ENCODE data around the gene TIPARP.
"Not testable (repeated sequence)": the region's sequence is repeated elsewhere in the genome, so short reads cannot be mapped to it uniquely, and the experiment has no call there.

The TIPARP gene

DNA sequence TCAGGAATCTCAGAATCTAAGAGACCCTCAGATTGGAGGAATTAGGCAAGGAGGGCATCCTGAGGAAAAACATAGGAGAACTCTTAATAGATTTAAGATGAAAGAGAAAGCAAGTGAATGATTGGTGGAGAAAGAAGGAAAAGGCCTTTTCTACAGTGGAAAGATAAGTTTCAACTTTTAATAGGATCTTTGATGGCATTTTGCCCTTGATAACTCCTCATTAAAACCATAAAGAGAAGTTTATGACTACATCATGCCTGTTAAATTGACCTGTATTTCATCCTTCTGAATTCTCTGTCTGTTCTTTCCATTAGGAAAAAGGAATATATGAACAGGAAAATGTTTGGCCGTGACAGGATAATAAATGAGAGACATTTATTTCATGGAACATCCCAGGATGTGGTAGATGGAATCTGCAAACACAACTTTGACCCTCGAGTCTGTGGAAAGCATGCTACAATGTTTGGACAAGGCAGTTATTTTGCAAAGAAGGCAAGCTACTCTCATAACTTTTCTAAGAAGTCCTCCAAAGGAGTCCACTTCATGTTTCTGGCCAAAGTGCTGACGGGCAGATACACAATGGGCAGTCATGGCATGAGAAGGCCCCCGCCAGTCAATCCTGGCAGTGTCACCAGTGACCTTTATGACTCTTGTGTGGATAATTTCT lies 30.1 kb downstream of the TIPARP start:
- 93% methylated on average over 4 of the region's 4 CpGs for WGBS (ENCODE audit: insufficient coverage)
- peaks cover 8 to 28% (median 14%) of the 10 kb centered on the region in 4 experiments for H3K4me1 ChIP-seq (ENCODE audit: control extremely low read depth in 1 of 4, control insufficient read depth in 4 of 4, insufficient read depth in 4 of 4, low read length in 3 of 4)
- CTCF ChIA-PET = no interaction called here
- peaks cover 4 to 51% (median 18%) of the 10 kb centered on the region in 4 experiments for H3K36me3 ChIP-seq (ENCODE audit: control insufficient read depth in 4 of 4, insufficient read depth in 4 of 4, low read length in 3 of 4)
- H3K27me3 ChIP-seq (replicated peaks in 2 of 5; ENCODE audit: control insufficient read depth in 4 of 5, insufficient read depth in 5 of 5, low read length in 4 of 5) = no peaks in the 10 kb centered on the region
- POLR2A ChIA-PET = no interaction called here
- H3K9me3 ChIP-seq (ENCODE audit: control extremely low read depth in 1 of 5, control insufficient read depth in 4 of 5, insufficient read depth in 2 of 5, low read depth in 1 of 5, low read length in 4 of 5) = no peaks in the 10 kb centered on the region
- H3K4me3 ChIP-seq (ENCODE audit: control insufficient read depth in 1 of 7, extremely low read depth in 1 of 7, insufficient read depth in 4 of 7, low read depth in 2 of 7, low read length in 6 of 7) = no peak overlapping the region
- no peak overlapping the region for H3K27ac ChIP-seq (ENCODE audit: insufficient read depth in 1 of 2, low read depth in 1 of 2, low read length in 2 of 2, poor library complexity in 1 of 2, severe bottlenecking in 2 of 2)
- no peak for DNase-seq

DNA sequence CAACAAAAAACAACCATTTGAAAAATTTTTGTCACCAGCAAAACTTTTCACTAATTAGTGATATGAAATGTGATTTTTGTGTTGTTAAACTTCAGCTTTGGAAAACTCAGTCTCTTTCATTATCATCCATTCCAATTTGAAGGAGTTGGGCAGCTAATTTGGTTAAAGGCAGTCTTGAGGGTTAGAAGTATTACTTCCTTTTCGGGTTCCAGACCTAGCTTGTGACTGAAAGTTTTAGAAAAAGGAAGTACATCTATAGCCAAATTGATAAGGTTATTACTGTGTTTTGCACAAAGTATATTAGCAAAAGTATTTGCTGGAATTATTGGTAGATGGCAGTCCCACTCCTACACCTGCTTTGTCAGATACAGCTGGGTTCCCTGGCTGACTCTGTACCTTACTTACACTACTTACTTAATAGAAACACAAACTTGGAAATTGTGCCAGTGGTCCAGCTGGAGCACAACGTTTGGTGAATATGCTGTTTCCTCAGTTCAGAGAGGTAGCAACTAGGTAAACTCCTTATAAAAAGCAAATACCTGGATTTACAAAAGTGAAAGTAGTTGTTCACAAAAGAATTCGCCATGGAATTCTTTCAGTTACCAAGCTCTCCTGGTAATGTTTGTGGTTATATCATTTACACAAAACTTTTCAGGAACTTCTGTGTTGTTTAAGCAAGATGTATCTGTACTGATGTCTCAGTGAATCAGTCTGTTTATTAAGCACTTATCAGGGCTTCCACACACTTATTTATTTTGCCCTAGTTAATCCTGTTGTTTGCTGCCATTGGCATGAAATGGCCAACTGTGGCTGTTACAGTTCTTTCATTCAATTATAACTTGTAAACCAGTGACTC lies 31.6 kb downstream of the TIPARP start:
- CTCF ChIA-PET = interaction anchor here (0.6 to 1.3 kb wide), 3 partner anchors 17 to 383 kb away, joined by 3 read pairs; no protein-coding TSS in a partner anchor
- peak; percentile 22 to 70 (median 58) for DNase-seq
- H3K27me3 ChIP-seq (replicated peaks in 2 of 5; ENCODE audit: control insufficient read depth in 4 of 5, insufficient read depth in 5 of 5, low read length in 4 of 5) = no peaks in the 10 kb centered on the region
- H3K4me1 ChIP-seq (ENCODE audit: control extremely low read depth in 1 of 4, control insufficient read depth in 4 of 4, insufficient read depth in 4 of 4, low read length in 3 of 4) = peaks cover 8 to 28% (median 14%) of the 10 kb centered on the region in 4 experiments
- H3K9me3 ChIP-seq (ENCODE audit: control extremely low read depth in 1 of 5, control insufficient read depth in 4 of 5, insufficient read depth in 2 of 5, low read depth in 1 of 5, low read length in 4 of 5) = no peaks in the 10 kb centered on the region
- WGBS (ENCODE audit: insufficient coverage) = no CpG with 5 or more reads among the region's 3 CpGs
- H3K27ac ChIP-seq (ENCODE audit: insufficient read depth in 1 of 2, low read depth in 1 of 2, low read length in 2 of 2, poor library complexity in 1 of 2, severe bottlenecking in 2 of 2) = no peak overlapping the region
- POLR2A ChIA-PET = no interaction called here
- H3K4me3 ChIP-seq (ENCODE audit: control insufficient read depth in 1 of 7, extremely low read depth in 1 of 7, insufficient read depth in 4 of 7, low read depth in 2 of 7, low read length in 6 of 7) = peak overlapping the region in 3 of 7 experiments; percentile 23 to 59 (median 42)
- peaks cover 4 to 55% (median 22%) of the 10 kb centered on the region in 4 experiments for H3K36me3 ChIP-seq (ENCODE audit: control insufficient read depth in 4 of 4, insufficient read depth in 4 of 4, low read length in 3 of 4)

DNA sequence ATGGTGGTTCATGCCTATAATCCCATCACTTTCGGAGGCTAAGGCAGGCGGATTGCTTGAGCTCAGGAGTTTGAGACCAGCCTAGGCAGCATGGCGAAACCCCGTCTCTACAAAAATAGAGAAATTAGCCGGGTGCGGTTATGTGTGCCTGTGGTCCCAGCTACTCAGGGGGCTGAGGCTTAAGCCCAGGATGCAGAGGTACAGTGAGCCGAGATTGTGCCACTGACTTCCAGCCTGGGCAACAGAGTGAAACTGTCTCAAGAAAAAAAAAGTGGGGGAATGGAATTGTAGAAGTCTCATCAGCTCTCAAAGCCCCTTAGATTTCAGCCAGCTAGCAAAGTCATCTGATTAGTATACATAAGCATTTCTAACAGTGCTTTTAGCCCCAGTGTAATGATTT lies 33.2 kb downstream of the TIPARP start:
- POLR2A ChIA-PET = no interaction called here
- H3K36me3 ChIP-seq (ENCODE audit: control insufficient read depth in 4 of 4, insufficient read depth in 4 of 4, low read length in 3 of 4) = peaks cover 4 to 48% (median 21%) of the 10 kb centered on the region in 4 experiments
- CTCF ChIA-PET = no interaction called here
- WGBS (ENCODE audit: insufficient coverage) = 99% methylated on average over 6 of the region's 7 CpGs
- H3K4me1 ChIP-seq (ENCODE audit: control extremely low read depth in 1 of 4, control insufficient read depth in 4 of 4, insufficient read depth in 4 of 4, low read length in 3 of 4) = peaks cover 5 to 23% (median 9%) of the 10 kb centered on the region in 4 experiments
- H3K27me3 ChIP-seq (replicated peaks in 2 of 5; ENCODE audit: control insufficient read depth in 4 of 5, insufficient read depth in 5 of 5, low read length in 4 of 5) = no peaks in the 10 kb centered on the region
- no peaks in the 10 kb centered on the region for H3K9me3 ChIP-seq (ENCODE audit: control extremely low read depth in 1 of 5, control insufficient read depth in 4 of 5, insufficient read depth in 2 of 5, low read depth in 1 of 5, low read length in 4 of 5)
- H3K27ac ChIP-seq (ENCODE audit: insufficient read depth in 1 of 2, low read depth in 1 of 2, low read length in 2 of 2, poor library complexity in 1 of 2, severe bottlenecking in 2 of 2) = no peak overlapping the region
- DNase-seq = no peak
- no peak overlapping the region for H3K4me3 ChIP-seq (ENCODE audit: control insufficient read depth in 1 of 7, extremely low read depth in 1 of 7, insufficient read depth in 4 of 7, low read depth in 2 of 7, low read length in 6 of 7)

GRCh38 chr3:156710429-156710828 lies 36.0 kb downstream of the TIPARP start:
- Histone ChIP-seq H3K4me3 (ENCODE audit: control insufficient read depth in 1 of 7, extremely low read depth in 1 of 7, insufficient read depth in 4 of 7, low read depth in 2 of 7, low read length in 6 of 7) (no peak overlapping the region), H3K9me3 (ENCODE audit: control extremely low read depth in 1 of 5, control insufficient read depth in 4 of 5, insufficient read depth in 2 of 5, low read depth in 1 of 5, low read length in 4 of 5) (no peaks in the 10 kb centered on the region), H3K36me3 (ENCODE audit: control insufficient read depth in 4 of 4, insufficient read depth in 4 of 4, low read length in 3 of 4) (peaks cover 2 to 27% (median 13%) of the 10 kb centered on the region in 4 experiments), H3K4me1 (ENCODE audit: control extremely low read depth in 1 of 4, control insufficient read depth in 4 of 4, insufficient read depth in 4 of 4, low read length in 3 of 4) (peaks cover 5 to 13% (median 8%) of the 10 kb centered on the region in 4 experiments), H3K27me3 (replicated peaks in 2 of 5; ENCODE audit: control insufficient read depth in 4 of 5, insufficient read depth in 5 of 5, low read length in 4 of 5) (no peaks in the 10 kb centered on the region), H3K27ac (ENCODE audit: insufficient read depth in 1 of 2, low read depth in 1 of 2, low read length in 2 of 2, poor library complexity in 1 of 2, severe bottlenecking in 2 of 2) (no peak overlapping the region)
- WGBS (ENCODE audit: insufficient coverage) = 78% methylated on average over 1 of the region's 1 CpG
- ChIA-PET CTCF (interaction anchor here (1.4 kb wide), 1 partner anchor 9 kb away, joined by 5 read pairs; no protein-coding TSS in a partner anchor), POLR2A (no interaction called here)
- DNase-seq = no peak

DNA sequence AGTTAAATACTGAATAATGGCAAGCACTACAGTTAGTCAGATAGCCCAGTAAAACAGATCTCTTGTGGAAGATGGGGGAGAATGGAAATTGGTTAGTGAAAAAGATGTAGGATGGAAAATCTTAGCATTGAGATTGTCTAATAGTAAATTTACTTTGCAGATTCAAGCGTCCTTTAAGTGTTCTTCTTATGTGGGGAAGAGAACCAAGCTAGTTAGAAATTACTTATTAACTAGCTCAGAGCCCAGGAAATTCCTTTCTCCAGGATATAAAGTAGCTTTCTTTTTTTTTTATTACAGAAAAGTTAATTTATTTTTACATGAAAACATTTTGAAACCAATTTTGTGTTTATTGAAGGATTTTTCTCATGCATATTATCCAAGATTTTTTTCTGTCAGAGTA lies 36.7 kb downstream of the TIPARP start:
- no peak overlapping the region for H3K4me3 ChIP-seq (ENCODE audit: control insufficient read depth in 1 of 7, extremely low read depth in 1 of 7, insufficient read depth in 4 of 7, low read depth in 2 of 7, low read length in 6 of 7)
- no CpG with 5 or more reads among the region's 1 CpG for WGBS (ENCODE audit: insufficient coverage)
- no peaks in the 10 kb centered on the region for H3K27me3 ChIP-seq (replicated peaks in 2 of 5; ENCODE audit: control insufficient read depth in 4 of 5, insufficient read depth in 5 of 5, low read length in 4 of 5)
- ChIA-PET CTCF (interaction anchor here (1.4 kb wide), 1 partner anchor 9 kb away, joined by 5 read pairs; no protein-coding TSS in a partner anchor), POLR2A (no interaction called here)
- no peak overlapping the region for H3K27ac ChIP-seq (ENCODE audit: insufficient read depth in 1 of 2, low read depth in 1 of 2, low read length in 2 of 2, poor library complexity in 1 of 2, severe bottlenecking in 2 of 2)
- peaks cover 2 to 24% (median 11%) of the 10 kb centered on the region in 4 experiments for H3K36me3 ChIP-seq (ENCODE audit: control insufficient read depth in 4 of 4, insufficient read depth in 4 of 4, low read length in 3 of 4)
- no peak for DNase-seq
- no peaks in the 10 kb centered on the region for H3K9me3 ChIP-seq (ENCODE audit: control extremely low read depth in 1 of 5, control insufficient read depth in 4 of 5, insufficient read depth in 2 of 5, low read depth in 1 of 5, low read length in 4 of 5)
- peaks cover 2 to 6% (median 3%) of the 10 kb centered on the region in 4 experiments for H3K4me1 ChIP-seq (ENCODE audit: control extremely low read depth in 1 of 4, control insufficient read depth in 4 of 4, insufficient read depth in 4 of 4, low read length in 3 of 4)

- CTCF ChIA-PET; H3K9me3 ChIP-seq (ENCODE audit: control extremely low read depth in 1 of 5, control insufficient read depth in 4 of 5, insufficient read depth in 2 of 5, low read depth in 1 of 5, low read length in 4 of 5); H3K27me3 ChIP-seq (replicated peaks in 2 of 5; ENCODE audit: control insufficient read depth in 4 of 5, insufficient read depth in 5 of 5, low read length in 4 of 5); H3K4me3 ChIP-seq (ENCODE audit: control insufficient read depth in 1 of 7, extremely low read depth in 1 of 7, insufficient read depth in 4 of 7, low read depth in 2 of 7, low read length in 6 of 7); H3K27ac ChIP-seq (ENCODE audit: insufficient read depth in 1 of 2, low read depth in 1 of 2, low read length in 2 of 2, poor library complexity in 1 of 2, severe bottlenecking in 2 of 2); H3K4me1 ChIP-seq (ENCODE audit: control extremely low read depth in 1 of 4, control insufficient read depth in 4 of 4, insufficient read depth in 4 of 4, low read length in 3 of 4); POLR2A ChIA-PET: not testable (repeated sequence)
- peaks cover 2 to 20% (median 10%) of the 10 kb centered on the region in 4 experiments for H3K36me3 ChIP-seq (ENCODE audit: control insufficient read depth in 4 of 4, insufficient read depth in 4 of 4, low read length in 3 of 4)
- DNase-seq = peak in 2 of 3 donors; percentile 24 to 27
- WGBS (ENCODE audit: insufficient coverage) = no CpG with 5 or more reads among the region's 4 CpGs
These were observed 37.6 kb downstream of the TIPARP start for GRCh38 chr3:156711944-156712343.

All from common myeloid progenitor, CD34-positive (primary cell).